Cortex of kidney (tissue), 1 donor: Measurements from ENCODE around the gene TENM4.
"Not testable (repeated sequence)": the region's sequence is repeated elsewhere in the genome, so short reads cannot be mapped to it uniquely, and the experiment has no call there.

ENCODE experiments used
- DNase-seq: peaks from one replicate; lab custom pipeline; 2025; lab: John Stamatoyannopoulos, UW

TENM4 gene

DNA sequence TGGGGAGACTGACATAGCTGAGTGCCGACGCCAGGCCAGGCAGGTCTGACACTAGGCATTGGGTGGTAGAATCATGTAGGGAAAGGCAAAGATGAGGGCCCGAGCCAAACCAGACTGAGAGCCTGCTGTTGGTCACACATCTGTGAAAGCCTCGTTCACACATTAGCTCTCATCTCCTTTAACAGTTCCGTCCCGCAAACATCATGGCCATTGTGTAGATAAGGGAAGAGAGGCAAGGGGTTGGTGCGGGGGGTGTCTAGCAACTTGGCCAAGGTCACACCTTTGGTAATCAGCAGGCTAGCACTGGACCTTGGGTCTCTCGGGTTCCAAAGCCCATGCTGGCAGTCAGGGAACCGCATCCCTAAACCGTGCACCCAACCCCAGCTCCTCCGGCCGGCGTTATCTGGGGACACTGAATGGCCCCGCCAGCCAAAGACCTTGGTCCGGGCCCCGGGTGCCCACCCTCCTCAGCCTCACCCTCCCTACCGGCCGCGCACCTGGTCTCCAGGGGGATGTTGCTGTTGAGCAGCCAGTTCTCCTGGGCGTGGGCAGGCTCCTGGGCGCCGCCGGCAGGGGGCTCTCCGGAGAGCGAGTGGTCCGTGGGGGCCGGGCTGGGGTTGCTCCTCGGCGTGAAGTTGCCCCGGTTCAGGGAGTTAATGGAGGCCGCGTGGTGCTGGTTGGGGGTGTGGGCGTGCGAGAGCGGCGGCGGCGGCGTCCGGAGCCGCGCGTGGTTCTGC is 537.9 kb downstream of the TENM4 start:
- no peak for DNase-seq

DNA sequence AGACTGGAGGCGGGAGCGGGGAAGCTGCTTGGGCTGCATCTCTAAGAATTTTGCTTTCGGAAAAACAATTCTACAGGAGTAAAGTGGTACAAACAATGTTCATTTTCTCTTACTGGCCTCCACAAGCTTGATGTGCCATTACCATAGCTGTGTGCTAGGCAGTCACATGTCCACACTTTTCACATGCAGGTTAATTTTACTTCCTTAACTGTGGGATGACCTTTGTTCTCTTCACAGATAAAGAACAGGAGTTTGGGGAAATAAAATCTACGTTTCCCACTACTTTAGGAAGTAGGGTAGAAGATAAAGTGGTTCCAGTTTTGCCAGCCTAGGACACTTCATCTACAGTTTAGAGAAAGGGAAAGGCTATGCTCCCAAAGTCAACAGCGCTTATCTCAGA is 539.0 kb downstream of the TENM4 start:
- no peak for DNase-seq

DNA sequence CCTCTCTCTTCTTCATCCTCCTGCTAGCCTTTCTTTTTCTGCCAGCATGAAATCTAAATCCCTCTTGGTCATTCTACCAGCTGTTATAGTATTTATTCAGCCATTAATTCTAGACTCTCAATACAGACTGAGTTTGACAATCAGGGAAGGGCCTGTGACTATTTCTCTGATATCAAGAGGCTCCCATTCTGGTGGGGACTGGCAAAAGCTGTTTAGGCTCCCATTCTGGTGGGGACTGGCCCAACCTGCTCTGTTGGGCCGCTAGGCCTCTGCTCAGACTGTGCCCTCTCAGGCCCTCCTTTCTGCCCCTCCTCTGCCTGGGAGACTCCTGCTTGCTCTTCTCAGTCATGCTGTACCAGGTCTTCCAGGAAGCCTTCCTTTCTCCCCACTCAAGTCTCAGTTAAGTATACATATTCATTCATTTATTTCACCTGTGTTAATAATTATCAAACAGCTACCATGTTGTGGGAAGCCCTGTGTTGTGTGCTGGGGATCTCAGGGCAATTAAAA is 542.5 kb downstream of the TENM4 start:
- DNase-seq = no peak

DNA sequence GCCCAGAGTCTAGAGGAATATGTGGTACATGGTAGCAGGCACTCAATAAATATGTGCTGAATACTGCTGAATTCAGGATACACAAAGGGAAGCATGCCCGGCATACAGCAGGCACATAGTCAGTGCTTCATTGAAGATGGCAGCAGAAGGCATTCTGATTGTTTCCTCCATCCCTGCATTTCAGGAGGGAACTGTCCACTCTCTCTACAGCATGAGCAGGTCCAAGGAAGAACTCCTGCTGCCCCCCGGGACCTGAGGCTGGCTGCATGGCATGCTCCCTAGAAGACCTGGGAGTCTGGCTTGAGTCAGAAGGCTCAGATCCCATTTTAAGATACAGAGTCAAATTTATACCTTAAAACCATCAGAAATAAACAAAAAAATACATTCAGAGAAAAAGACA is 546.8 kb downstream of the TENM4 start:
- no peak for DNase-seq

DNA sequence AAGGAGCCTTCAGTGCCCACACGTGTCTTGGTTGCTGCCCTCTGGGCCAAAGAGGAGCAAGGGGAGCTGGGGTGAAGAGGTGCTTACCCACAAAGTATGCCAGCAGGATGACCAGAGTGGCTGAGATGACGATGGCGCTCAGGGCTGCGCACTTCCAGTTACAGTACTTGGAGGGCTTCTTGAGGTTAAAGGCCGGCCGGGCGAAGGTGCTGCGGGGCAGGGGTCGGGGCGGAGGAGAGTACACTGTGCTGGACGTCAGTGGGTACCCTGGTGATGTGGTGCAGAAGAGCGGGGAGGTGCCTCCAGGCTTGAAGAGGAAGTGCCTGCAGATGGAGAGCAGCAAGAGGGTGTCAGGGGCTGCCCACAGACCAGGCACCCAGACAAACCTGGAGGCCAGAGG is 551.1 kb downstream of the TENM4 start:
- no peak for DNase-seq

DNA sequence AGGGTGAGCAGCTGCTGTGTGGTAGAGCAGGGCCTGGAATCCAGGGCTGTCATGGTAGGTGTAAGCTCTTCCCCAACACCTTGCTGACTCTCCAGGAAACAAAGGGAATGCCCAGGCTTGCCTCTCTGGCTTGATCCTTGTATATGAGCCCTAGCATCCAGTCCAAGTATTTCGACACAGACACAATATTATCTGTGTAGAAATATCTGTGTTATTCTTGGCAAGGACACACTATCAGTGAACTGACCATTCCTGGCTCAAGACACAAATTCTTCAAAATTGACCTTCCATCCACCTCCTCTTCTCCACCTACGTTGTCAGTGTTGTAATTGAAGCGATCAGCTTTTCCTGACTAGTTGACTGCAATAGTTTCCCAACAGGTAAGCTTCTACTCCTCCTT is 554.2 kb downstream of the TENM4 start:
- DNase-seq = no peak

DNA sequence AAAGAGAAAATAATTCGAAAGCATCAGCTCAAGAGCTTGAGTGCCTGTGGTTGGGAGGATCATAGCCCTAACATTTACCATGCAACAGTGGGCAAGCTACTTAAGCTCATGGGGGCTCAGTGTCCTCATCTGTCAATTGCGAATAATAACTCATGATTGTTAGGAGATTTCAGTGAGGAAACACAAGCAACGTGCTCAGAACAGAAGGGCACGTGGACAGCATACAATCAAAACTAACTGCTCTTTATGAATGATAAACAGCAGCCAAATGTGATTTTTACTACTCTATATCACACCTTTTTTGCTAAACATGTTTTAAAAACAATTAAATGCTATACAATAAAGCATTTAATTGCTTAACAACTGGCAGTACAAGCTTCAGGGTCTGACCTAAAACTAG is 556.1 kb downstream of the TENM4 start:
- DNase-seq = no peak

DNA sequence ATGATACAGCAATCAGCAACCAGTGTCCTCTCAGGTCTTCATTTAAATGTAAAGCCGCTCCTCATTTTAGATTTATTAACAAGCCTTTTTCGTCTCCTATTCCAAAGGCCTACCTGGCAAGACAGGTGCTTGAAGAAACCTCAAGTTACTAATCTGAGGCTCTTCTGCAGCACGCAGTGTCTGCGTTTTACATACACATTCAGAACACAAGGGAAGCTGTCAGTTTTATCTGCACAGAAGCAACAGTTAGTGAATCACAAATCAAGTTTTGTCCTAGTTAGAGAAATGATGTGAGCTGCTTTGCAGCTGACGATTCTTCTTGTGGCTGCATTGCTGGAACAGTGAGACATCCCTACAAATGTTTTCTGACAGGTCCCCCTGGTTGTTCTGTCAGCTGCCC is 557.3 kb downstream of the TENM4 start:
- DNase-seq = no peak

DNA sequence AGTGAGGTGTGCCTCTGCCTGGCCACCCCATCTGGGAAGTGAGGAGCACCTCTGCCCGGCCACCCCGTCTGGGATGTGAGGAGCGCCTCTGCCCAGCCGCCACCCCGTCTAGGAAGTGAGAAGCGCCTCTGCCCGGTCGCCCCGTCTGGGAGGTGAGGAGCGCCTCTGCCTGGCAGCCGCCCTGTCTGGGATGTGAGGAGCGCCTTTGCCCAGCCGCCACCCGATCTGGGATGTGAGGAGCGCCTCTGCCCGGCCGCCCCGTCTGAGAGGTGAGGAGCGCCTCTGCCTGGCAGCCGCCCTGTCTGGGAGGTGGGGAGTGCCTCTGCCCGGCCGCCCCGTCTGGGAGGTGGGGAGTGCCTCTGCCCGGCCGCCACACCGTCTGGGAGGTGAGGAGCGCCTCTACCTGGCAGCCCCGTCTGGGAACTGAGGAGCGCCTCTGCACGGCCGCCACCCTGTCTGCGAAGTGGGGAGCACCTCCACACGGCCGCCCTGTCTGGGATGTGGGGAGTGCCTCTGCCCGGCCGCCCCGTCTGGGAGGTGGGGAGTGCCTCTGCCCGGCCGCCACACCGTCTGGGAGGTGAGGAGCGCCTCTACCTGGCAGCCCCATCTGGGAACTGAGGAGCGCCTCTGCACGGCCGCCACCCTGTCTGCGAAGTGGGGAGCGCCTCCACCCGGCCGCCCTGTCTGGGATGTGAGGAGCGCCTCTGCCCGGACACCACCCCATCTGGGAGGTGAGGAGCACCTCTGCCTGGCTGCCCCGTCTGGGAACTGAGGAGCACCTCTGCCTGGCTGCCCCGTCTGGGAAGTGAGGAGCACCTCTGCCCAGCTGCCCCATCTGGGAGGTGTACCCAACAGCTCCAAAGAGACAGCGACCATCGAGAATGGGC is 561.5 kb downstream of the TENM4 start:
- DNase-seq = not testable (repeated sequence)

DNA sequence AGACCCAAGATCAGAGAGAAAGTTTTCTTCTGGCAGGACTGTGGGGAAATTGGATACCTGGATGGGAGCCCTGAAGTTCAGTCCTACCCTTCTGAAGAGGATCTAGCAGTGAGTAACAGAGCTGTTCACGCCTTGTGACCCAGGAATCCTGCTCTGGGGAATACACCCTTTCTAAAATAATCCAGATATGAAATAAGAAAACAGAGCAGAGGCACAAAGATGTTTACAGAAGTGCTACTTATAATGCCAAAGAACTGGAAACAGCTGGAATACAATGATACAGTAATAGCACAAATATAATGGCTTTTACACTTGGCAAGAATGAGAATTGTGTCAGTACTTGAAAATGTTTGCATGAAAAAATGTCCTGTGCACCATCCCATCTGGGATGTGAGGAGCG is 562.2 kb downstream of the TENM4 start:
- DNase-seq = no peak

DNA sequence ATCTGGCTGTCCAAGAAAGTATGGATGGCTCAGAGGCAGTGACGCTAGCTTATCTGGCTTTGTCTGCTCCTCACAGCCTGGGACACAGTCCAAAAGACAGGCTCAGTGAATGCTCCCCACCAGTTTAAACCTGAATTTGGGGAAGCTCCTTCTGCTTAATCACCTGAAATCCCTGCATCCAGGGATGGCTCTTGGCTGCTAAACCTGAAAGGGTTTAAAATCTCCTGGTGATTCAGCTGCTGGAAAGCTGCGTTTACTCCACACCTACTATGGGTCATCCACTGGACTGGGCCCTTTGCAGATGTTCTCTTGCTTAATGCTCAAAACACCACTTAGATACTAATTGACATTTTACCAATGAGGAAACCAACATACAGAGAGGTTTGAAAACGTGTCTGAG is 564.2 kb downstream of the TENM4 start:
- DNase-seq = no peak

DNA sequence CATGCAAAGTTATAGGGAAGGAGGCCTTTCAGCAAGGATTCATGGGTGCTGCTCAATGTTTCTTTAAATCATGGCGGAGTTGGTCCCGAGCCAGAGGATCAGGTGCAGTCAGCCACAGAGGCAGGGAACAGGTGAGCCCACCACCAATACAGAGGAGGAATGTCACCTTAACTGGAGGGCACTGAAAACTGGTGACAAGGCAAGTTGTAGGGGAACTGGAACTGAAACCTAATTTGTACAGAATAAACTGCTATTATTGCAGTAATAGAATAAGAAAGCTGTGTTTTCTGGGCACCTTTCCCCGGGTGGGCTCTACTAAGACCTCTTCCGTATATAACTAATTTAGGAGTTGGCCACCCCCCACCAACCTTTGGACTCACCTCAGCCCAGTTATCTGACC is 570.2 kb downstream of the TENM4 start:
- no peak for DNase-seq

DNA sequence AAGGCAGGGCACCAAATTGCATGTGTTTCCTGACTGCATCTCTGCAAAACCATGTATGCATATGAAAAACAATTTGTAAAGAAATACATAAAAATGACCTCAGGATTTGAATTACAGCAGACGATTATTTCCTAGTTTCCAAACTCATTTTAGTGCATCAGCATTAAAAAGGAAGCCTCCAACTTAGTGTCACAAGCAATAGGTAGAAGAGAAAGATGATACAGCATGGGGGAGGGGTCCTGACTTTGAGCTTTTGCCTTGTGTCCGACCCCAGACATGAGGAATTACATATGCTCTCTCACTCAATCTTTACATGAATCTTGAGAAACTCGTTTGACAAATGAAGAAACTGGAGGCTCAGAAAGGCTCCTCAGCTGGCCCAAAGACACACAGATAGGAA is 571.5 kb downstream of the TENM4 start:
- no peak for DNase-seq

DNA sequence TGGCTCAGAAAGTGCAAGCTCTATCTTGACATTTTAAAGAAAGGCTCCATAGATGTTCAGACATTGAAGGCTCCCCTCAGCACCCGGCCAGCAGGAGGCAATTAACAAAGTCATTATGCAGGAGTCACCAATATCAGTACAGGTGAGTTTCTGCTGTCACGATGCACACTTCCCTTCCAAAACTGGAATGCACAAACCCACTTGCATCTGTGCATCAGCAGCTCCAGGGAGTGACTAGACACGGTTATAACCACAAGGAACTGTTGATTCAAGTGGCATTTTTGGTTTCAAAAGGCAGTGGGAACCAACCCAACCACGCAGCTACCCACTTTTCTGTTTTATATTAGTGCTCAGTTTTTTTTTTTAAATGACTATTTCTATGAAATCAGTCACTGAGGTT is 572.3 kb downstream of the TENM4 start:
- DNase-seq = no peak

DNA sequence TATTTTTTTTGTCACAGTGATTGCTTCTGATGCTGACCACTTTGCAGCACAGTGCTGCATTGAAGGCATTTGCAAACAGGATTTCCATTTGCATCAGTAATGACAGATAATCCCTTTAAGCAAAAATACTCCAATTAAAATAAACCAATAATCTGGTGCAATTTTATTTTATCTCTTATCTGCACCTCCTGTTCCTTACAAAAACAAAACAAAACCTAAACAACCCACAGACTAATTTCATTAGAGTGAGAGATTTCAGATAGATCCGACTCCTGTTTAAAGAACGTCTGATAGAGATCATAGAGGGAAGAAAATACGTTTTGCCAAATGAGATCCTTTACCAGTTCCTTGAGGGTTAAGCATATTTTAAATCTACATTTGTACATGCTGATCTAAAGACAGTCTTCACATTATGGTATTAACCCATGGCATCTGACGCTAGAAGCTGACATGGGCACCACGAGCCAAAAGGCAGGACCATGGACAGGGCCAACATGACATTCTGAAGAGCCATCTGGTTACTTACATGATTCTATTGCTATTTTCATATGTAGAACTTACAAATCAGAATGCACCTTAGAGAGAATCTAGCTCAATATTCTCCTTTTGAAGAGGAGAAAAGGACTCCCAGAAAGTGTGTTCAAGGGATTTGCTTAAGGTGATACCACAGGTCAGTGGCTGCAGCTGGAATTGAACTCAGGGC is 580.0 kb downstream of the TENM4 start:
- DNase-seq = no peak

DNA sequence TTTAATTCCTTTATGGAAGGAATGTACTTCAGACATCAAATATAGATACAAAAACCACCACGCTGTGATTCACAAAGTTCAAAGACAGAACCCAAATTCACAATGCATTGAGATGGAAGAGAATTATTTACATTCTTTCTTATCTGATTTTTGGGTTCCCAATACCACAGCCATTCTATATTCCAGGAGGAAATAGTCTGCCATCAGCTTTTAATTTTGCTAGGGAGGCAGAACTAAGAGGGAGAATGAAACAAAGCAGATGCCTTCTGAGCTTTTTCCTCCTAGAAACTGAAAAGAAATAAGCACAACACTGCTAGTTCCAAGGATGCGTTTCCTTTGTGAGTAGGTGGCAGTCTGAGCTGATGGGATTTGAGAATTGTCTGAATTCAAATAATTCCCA is 583.1 kb downstream of the TENM4 start:
- DNase-seq = no peak

DNA sequence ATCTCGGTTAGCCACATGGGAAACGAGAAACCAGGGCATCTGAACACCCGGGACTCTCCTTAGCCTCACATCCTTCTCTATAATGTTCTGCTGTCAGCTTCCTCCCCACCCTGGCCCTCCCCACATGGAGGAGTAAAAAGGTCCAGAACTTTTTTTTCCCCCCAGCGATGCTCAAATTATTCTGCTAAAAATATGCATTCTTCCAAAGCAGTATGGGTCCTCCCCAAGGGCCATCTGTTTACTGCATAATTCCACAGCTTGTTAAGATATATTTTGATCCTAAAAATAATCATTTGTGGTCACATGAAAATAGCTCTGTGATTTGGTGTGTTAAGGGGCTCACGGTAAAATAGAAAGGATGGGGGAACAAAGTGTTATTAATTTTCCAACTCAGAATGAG is 584.6 kb downstream of the TENM4 start:
- DNase-seq = no peak

DNA sequence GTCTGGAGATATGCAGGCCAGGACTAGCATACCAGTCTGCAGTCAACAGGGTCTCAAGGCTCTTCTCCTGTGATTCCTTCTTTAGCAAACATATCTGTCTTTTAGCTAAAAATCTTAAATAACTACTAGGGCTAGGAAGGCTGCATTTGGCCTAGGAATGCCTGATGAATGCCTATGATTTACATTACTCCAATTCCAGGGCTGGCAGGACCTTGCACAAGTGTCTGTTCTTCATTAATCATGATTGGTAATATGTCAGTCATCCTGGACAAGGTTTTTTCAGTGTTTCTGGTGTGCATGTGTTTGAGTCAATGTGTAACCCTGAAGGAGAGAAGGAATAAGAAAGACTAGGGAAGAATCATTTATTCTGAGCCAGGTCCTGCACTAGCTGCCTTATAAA is 585.7 kb downstream of the TENM4 start:
- DNase-seq = no peak

DNA sequence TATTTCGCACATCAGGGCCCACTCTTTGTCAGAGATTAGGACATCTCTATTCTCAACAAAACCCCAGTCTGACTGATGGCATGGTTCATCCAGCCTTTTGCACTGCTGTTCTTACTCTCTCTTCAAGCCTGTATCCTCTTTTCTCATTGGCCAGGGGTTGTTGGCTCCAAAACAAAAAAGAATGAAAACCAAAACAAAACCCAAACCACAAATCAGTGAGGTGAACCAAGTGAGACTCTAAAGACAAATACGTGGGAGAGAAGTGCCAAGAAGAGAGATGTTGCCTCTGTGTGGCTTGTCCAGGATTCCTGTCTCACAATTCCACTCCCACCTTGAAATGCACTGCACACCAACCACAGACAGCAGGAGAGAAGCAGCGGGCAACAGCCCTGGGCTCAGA is 587.3 kb downstream of the TENM4 start:
- DNase-seq = no peak

DNA sequence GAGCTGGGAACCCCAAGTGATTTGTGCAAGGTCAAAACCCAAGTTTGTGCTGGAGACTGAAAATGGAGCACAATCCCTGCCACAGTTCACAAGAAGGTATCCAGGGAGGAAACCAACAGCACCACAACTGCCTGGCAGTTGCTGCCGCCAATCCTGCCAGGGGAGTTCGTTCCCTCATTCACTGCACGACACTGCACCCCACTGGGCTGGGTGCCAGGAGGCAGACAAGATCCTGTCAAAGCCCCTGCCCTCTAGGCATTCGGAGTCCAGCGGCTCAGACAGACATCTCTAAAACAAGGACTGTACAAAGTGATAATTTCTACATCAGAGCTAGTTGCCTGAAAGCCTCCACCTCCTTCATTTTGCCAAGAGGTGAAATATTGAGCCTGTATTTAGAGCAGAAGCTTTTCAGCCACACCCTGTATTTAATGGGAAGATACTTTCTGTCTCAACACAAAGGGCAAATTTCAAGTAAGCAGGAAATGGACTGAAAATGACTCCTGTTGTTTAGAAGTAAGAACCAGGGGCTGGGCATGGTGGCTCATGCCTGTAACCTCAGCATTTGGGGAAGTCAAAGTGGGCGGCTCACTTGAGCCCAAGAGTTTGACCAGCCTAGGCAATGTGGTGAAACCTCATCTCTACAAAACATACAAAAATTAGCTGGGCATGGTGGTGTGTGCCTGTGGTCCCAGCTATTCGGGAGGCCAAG is 588.8 kb downstream of the TENM4 start:
- no peak for DNase-seq

DNA sequence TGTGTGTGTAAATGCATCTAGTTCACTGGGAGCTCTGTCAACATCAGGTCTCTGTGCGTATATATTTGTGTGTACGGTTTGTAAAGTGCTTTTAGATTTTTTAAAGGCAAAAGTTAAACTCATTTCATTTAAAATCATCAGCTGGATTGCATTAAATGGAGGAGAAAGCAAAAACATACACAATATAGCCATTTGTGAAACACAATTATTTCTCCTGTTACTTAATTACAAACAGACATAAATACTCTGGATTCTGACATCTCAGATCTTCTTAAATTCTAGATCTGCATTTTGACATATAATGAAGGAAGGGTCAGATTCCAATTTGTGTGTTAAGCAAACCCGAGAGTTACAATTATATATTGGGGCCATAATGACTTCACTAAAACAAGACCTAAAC is 590.8 kb downstream of the TENM4 start:
- DNase-seq = no peak

DNA sequence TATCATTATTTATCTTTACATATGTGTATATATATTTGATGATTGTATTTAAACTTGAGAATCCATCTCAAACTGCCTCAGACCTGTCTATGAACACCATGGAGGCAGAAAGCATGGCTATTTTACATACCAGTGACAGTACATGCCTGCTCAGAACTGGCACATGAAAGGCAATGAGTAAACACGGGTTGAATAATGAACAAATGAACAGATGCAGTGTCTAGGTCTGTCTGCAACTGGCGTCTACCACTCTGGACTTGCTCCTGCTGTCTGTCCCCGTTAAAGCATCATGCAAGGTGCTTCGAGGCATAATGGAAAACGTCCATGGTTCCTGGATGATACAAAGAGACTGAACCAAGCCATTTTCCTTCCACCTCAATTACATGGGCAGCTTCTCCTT is 594.6 kb downstream of the TENM4 start:
- DNase-seq = no peak
